K562 (cell line): ENCODE results near the gene GRIK5. TPM values are rescaled to one million over a fixed set of nuclear protein-coding genes. Genes with fewer than 3 reads are reported as not detected.

ENCODE experiments used
- ATAC-seq: fragments of 200-7000 bp; cut with Tn5 transposase; 3 replicates; pipeline ENCODE4 v1.9.1; 2020; ENCODE audit warnings: moderate library complexity
- BruUV-seq: library from RNA; stranded (reverse); fragments of 400-500 nt; replicated peaks from 2 replicates; lab custom pipeline; 2021; lab: Mats Ljungman, UMichigan
- CTCF ChIA-PET: fragments of 300-600 bp; formaldehyde crosslinking; extraction: SDS; loops from one replicate; lab custom pipeline; 2021; ENCODE audit warnings: low intra/inter-chr PET ratio; lab: Yijun Ruan, JAX
- POLR2A ChIA-PET: fragments of 300-600, 350-650 bp; sonication (Branson Sonifier 250); formaldehyde crosslinking; extraction: SDS; loops from one replicate; lab custom pipeline; 2021; ENCODE audit warnings: antibody characterized with exemption, inconsistent platforms; lab: Yijun Ruan, JAX
- DNase-seq, 4 experiments: peaks; one replicate each; pipeline versions ENCODE4 v3.0.0 to v3.0.0-alpha.2; 2011 to 2018; ENCODE audit warnings: low spot score in 3 of 4, mixed read lengths in 3 of 4; ENCODE audit errors: extremely low read depth in 1 of 4
- FAIRE-seq: peaks from 2 replicates; lab custom pipeline; 2011; peaks lifted over from hg19 to GRCh38; lab: Jason Lieb, UNC
- H2AFZ ChIP-seq: 2 replicates; pipeline ENCODE4 v1.6.0; 2011; ENCODE audit warnings: low read depth, low read length, control low read depth, inconsistent platforms
- H3K27ac ChIP-seq: fragments of 200-600 bp; 3 replicates; pipeline ENCODE4 v1.8.0; 2011; ENCODE audit warnings: low read depth, mild to moderate bottlenecking, control low read depth, inconsistent platforms, low read length, moderate library complexity, mixed read lengths; ENCODE audit errors: extremely low read depth
- H3K27me3 ChIP-seq, 2 experiments: fragments of 300-600 bp in 1 of 2; 2 replicates in 1 of 2; 3 replicates in 1 of 2; pipeline versions ENCODE4 v1.6.0 to v1.8.0; 2011; ENCODE audit warnings: inconsistent platforms in 2 of 2, low read length in 2 of 2, mild to moderate bottlenecking in 1 of 2, mixed read lengths in 1 of 2, moderate library complexity in 1 of 2; ENCODE audit not compliant: control insufficient read depth in 2 of 2, insufficient read depth in 2 of 2
- H3K36me3 ChIP-seq: fragments of 300-600 bp; 3 replicates; pipeline ENCODE4 v1.8.0; 2011; ENCODE audit warnings: mild to moderate bottlenecking, low read length, inconsistent platforms; ENCODE audit not compliant: control insufficient read depth, insufficient read depth
- H3K4me1 ChIP-seq, 2 experiments: fragments of 200-600 bp in 1 of 2; replicated peaks in 1 of 2; 2 replicates in 1 of 2; 3 replicates in 1 of 2; pipeline versions ENCODE4 v1.5.1 to v1.8.0; 2011; ENCODE audit warnings: inconsistent platforms in 2 of 2, low read length in 2 of 2, mild to moderate bottlenecking in 1 of 2, mixed read lengths in 1 of 2, moderate library complexity in 1 of 2; ENCODE audit not compliant: control insufficient read depth in 2 of 2, insufficient read depth in 2 of 2
- H3K4me2 ChIP-seq: 2 replicates; pipeline ENCODE4 v1.6.1; 2011; ENCODE audit warnings: low read length, control low read depth, inconsistent platforms, mixed read lengths; ENCODE audit not compliant: insufficient read depth
- H3K4me3 ChIP-seq: fragments of 200-600 bp; sonication (generic), shearing (Covaris generic); 2 replicates; pipeline ENCODE4 v1.5.1; 2016; ENCODE audit warnings: control low read depth, inconsistent platforms
- H3K79me2 ChIP-seq: fragments of 200-600 bp; 3 replicates; pipeline ENCODE4 v1.8.0; 2011; ENCODE audit warnings: low read length, inconsistent platforms; ENCODE audit not compliant: control insufficient read depth, insufficient read depth
- H3K9ac ChIP-seq, 2 experiments: 2 replicates each; pipeline versions ENCODE4 v1.6.0 to v1.6.1; 2011; ENCODE audit warnings: low read depth in 2 of 2, low read length in 2 of 2, control low read depth in 1 of 2, inconsistent platforms in 1 of 2, mild to moderate bottlenecking in 1 of 2, mixed read lengths in 1 of 2; ENCODE audit not compliant: insufficient read depth in 1 of 2
- H3K9me1 ChIP-seq: one replicate; pipeline ENCODE4 v1.6.0; 2011; ENCODE audit warnings: inconsistent platforms, mild to moderate bottlenecking, low read length, moderate library complexity; ENCODE audit not compliant: control insufficient read depth, insufficient read depth
- H3K9me3 ChIP-seq: replicated peaks from 2 replicates; pipeline ENCODE4 v1.5.1; 2011; ENCODE audit warnings: low read depth, low read length, inconsistent platforms; ENCODE audit not compliant: control insufficient read depth, insufficient read depth
- H4K20me1 ChIP-seq: replicated peaks from 2 replicates; pipeline ENCODE4 v1.6.1; 2011; ENCODE audit warnings: low read length, inconsistent platforms, mixed read lengths; ENCODE audit not compliant: control insufficient read depth, insufficient read depth
- ARID3A ChIP-seq: IDR thresholded peaks from 2 replicates; pipeline ENCODE4 v1.6.1; 2012; ENCODE audit warnings: low read depth, low read length, improper control_type of control experiment, borderline replicate concordance
- BRCA1 ChIP-seq, 2 experiments: fragments of 450-650 bp in 1 of 2; sonication (generic) in 1 of 2; formaldehyde crosslinking in 1 of 2; IDR thresholded peaks; 2 replicates each; pipeline versions ENCODE4 v1.5.0 to v1.6.1; 2017 to 2020; ENCODE audit warnings: mild to moderate bottlenecking in 1 of 2, missing genetic modification reagents in 1 of 2
- BRF2 ChIP-seq: IDR thresholded peaks from 3 replicates; pipeline ENCODE4 v1.6.1; 2011; ENCODE audit warnings: borderline replicate concordance, mild to moderate bottlenecking; ENCODE audit not compliant: insufficient read length, insufficient read depth
- CBX3 ChIP-seq, 2 experiments: IDR thresholded peaks; 1 replicate in 1 of 2; 2 replicates in 1 of 2; pipeline ENCODE4 v1.6.1; 2012; ENCODE audit warnings: inconsistent platforms in 2 of 2, low read length in 2 of 2, borderline replicate concordance in 1 of 2, control low read depth in 1 of 2
- CHD1 ChIP-seq: fragments of 200-600 bp; sonication (generic); IDR thresholded peaks from one replicate; pipeline ENCODE4 v1.6.1; 2012; ENCODE audit warnings: mild to moderate bottlenecking, moderate library complexity, low read length, inconsistent platforms
- DIDO1 ChIP-seq: fragments of 450-650 bp; IDR thresholded peaks from 2 replicates; pipeline ENCODE4 v1.6.1; 2016; ENCODE audit warnings: low read depth, missing biosample characterization, missing genetic modification characterization
- DPF2 ChIP-seq: fragments of 450-650 bp; IDR thresholded peaks from 2 replicates; pipeline ENCODE4 v1.6.1; 2016
- EP300 ChIP-seq: IDR thresholded peaks from 2 replicates; pipeline ENCODE4 v1.6.1; 2012; ENCODE audit warnings: low read length, improper control_type of control experiment
- GTF2F1 ChIP-seq: IDR thresholded peaks from 2 replicates; pipeline ENCODE4 v1.6.1; 2011; ENCODE audit warnings: low read depth, low read length, improper control_type of control experiment
- HMG20A ChIP-seq: fragments of 450-650 bp; formaldehyde crosslinking; conservative IDR thresholded peaks from 2 replicates; pipeline ENCODE4 v1.4.0; 2020; ENCODE audit warnings: mild to moderate bottlenecking, mixed read lengths
- LEF1 ChIP-seq: fragments of 450-650 bp; IDR thresholded peaks from 2 replicates; pipeline ENCODE4 v1.6.1; 2016; ENCODE audit warnings: mild to moderate bottlenecking
- NRF1 ChIP-seq, 2 experiments: fragments of 450-650 bp; IDR thresholded peaks in 1 of 2; conservative IDR thresholded peaks in 1 of 2; 2 replicates each; pipeline ENCODE4 v1.6.1; 2014; ENCODE audit warnings: mild to moderate bottlenecking in 2 of 2
- RBFOX2 ChIP-seq: fragments of 200-400 bp; formaldehyde crosslinking; IDR thresholded peaks from 2 replicates; pipeline ENCODE4 v1.6.1; 2017; ENCODE audit warnings: low read depth, mild to moderate bottlenecking, low read length, moderate library complexity
- TSHZ1 ChIP-seq: fragments of 250-450 bp; sonication (Bioruptor Pico); IDR thresholded peaks from 2 replicates; pipeline ENCODE4 v1.4.0; 2020; ENCODE audit warnings: mild to moderate bottlenecking, moderate library complexity
- ZNF830 ChIP-seq: fragments of 250-450 bp; sonication (Bioruptor Pico); IDR thresholded peaks from 2 replicates; pipeline ENCODE4 v1.5.0; 2021; ENCODE audit warnings: mild to moderate bottlenecking
- WGBS: fragments of 100-300 bp; shearing (Covaris generic); methylation state at CpG from one replicate; pipeline ENCODE4 v1.1.6; 2016; ENCODE audit warnings: low coverage, mixed read lengths; ENCODE audit not compliant: insufficient coverage; ENCODE audit errors: missing lambda C conversion rate; 5-methylcytosine and 5-hydroxymethylcytosine counted together
- in situ Hi-C: fragments of 300-500 bp; cut with MboI; formaldehyde crosslinking; loops from 4 replicates; pipeline ENCODE4 v1.15.0; 2018; ENCODE audit warnings: inconsistent platforms, mixed read lengths
- intact Hi-C: fragments of 100-400 bp; cut with micrococcal nuclease; formaldehyde crosslinking; loops from 2 replicates; pipeline ENCODE4 v1.14.2; 2022
- polyA plus RNA-seq, 8 experiments: library from polyadenylated mRNA; depleted of rRNA in 4 of 8; stranded (reverse) in 5 of 8; unstranded in 3 of 8; fragments of >200 nt; fragmentation: Nextera tagmentation in 2 of 8; fragmentation: Illumina TruSeq in 1 of 8; extraction: Ambion mirVana in 2 of 8; extraction: Trizol in 1 of 8; gene quantifications; 2 replicates each; pipeline versions ENCODE4 v1.2.1 to v1.2.3, GENCODE V29; 2011 to 2014; ENCODE audit warnings: inconsistent platforms in 1 of 8, missing spikeins in 1 of 8
- total RNA-seq, 7 experiments: library from RNA; depleted of rRNA in 6 of 7; stranded (reverse); fragments of >200 nt in 6 of 7; fragmentation: Illumina TruSeq in 2 of 7; extraction: Trizol in 2 of 7; gene quantifications; 2 replicates each; pipeline versions ENCODE4 v1.2.1 to v1.2.3, GENCODE V29; 2011 to 2021; ENCODE audit warnings: low replicate concordance in 1 of 7

Gene GRIK5
- total and polyA plus RNA-seq, 9 of the 15 experiments (the other 6 are each of a cell fraction or from before 2014, with no cell fraction given): 0.04 to 0.55 (median 0.27) TPM; not detected in 2

GRCh38 chr19:42018503-42019193 lies 51.4 kb downstream of the GRIK5 start (continued):
- TF ChIP-seq TSHZ1 (no peak), BRCA1 (IDR thresholded peaks at IDR 0.05) (no peak), BRCA1 (CRISPR knock-in tag; IDR thresholded peaks at IDR 0.05) (no peak), BRF2 (no peak), EP300 (peak; percentile 57; the same call in 1 of the 2 replicates)

GRCh38 chr19:42017040-42017439 lies 53.0 kb downstream of the GRIK5 start:
- no peak for FAIRE-seq
- CTCF ChIA-PET: no interaction called here
- no peak overlapping the region for H3K4me2 ChIP-seq
- TF ChIP-seq CHD1 (no peak), DPF2 (no peak), NRF1 (conservative IDR thresholded peaks at IDR 0.05 in 1 of 2, IDR thresholded peaks at IDR 0.05 in 1 of 2) (no peak), HMG20A (CRISPR knock-in tag) (no peak), DIDO1 (no peak), CBX3 (IDR thresholded peaks at IDR 0.05; ENCODE audit: borderline replicate concordance in 1 of 2, low read length in 2 of 2) (no peak), ZNF830 (no peak), ARID3A (no peak), LEF1 (no peak), RBFOX2 (no peak), GTF2F1 (no peak)

More at GRCh38 chr19:42017040-42017439, 53.0 kb downstream of the GRIK5 start:
- POLR2A ChIA-PET: interaction anchor here (1.1 kb wide), 1 partner anchor 158 kb away, joined by 3 read pairs; the partner anchor contains the start of gene RPS19
- no peaks in the 10 kb centered on the region; a peak in 1 of 5 replicates for H3K27me3 ChIP-seq
- H3K4me3 ChIP-seq: no peak overlapping the region
- 46% methylated on average over 8 of the region's 8 CpGs for WGBS
- no peaks in the 10 kb centered on the region for H3K79me2 ChIP-seq
- ATAC-seq (no peak), DNase-seq (no peak)
- intact Hi-C loops (no loop called here), in situ Hi-C loops (no loop called here)
- no TSS peak for BruUV-seq
- no peaks in the 10 kb centered on the region for H3K9me3 ChIP-seq
- no peaks in the 10 kb centered on the region for H3K36me3 ChIP-seq
- H2AFZ ChIP-seq: no peak overlapping the region
- H3K9me1 ChIP-seq: no peaks in the 10 kb centered on the region
- no peak overlapping the region for H3K27ac ChIP-seq
- no peak overlapping the region for H3K9ac ChIP-seq
- H3K4me1 ChIP-seq: peaks cover 14 to 20% of the 10 kb centered on the region in 2 experiments
- H4K20me1 ChIP-seq: no peaks in the 10 kb centered on the region
